ENCODE data around the gene COL4A5. TPM values are rescaled to one million over a fixed set of nuclear protein-coding genes. Genes with fewer than 3 reads are reported as not detected.

Gene COL4A5
- total and polyA plus RNA-seq, 2 of the 8 experiments (the other 6 are each of a cell fraction or from before 2014, with no cell fraction given) = 24.9 to 30.2 TPM

DNA sequence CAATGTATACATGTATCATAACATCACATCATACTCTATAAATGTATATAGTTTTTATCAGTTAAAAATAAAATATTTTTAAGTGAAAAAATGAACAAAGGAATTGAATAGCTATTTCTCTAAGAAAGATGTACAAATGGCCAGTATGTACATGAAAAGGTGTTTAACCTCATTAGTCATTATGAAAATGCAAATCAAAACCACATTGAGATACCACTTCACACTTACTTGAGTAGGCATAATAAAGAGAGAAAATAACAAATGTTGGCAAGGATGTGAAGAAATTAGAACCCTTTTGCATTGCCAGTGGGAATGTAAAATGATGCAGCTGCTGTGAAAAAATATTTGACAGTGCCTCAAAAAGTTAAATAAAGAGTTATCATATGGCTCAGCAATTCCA, 201.2 kb downstream of the COL4A5 start:
- Histone ChIP-seq H4K20me1 (replicated peaks in 1 of 2; ENCODE audit: control insufficient read depth in 1 of 2, insufficient read depth in 2 of 2, low read length in 2 of 2) (no peaks in the 10 kb centered on the region), H2BK120ac (replicated peaks; ENCODE audit: low read depth, low read length) (no peak overlapping the region), H3K4ac (replicated peaks; ENCODE audit: insufficient read length, low read depth, low read length) (no peak overlapping the region), H2AFZ (ENCODE audit: low read length) (no peak overlapping the region), H3K4me3 (ENCODE audit: extremely low read depth in 1 of 4, insufficient read depth in 2 of 4, low read depth in 3 of 4, low read length in 4 of 4) (no peak overlapping the region), H2BK15ac (ENCODE audit: low read length) (no peak overlapping the region), H3K79me2 (ENCODE audit: control insufficient read depth in 1 of 2, insufficient read depth in 2 of 2, low read length in 2 of 2) (no peaks in the 10 kb centered on the region), H4K5ac (ENCODE audit: insufficient read length, low read depth, low read length) (no peak overlapping the region), H3K4me1 (replicated peaks in 1 of 4; ENCODE audit: control insufficient read depth in 3 of 4, insufficient read depth in 4 of 4, low read length in 3 of 4) (no peaks in the 10 kb centered on the region), H3K9ac (replicated peaks in 1 of 4; ENCODE audit: extremely low read depth in 1 of 4, low read depth in 3 of 4, low read length in 3 of 4) (no peak overlapping the region), H3K9me3 (ENCODE audit: insufficient read depth in 2 of 2, low read depth in 1 of 2, low read length in 1 of 2) (0 out of 4 replicates have a peak, but pooled peaks cover 0 to 2% of the 10 kb centered on the region in 2 experiments), H3K23ac (ENCODE audit: insufficient read length) (no peak overlapping the region), H4K91ac (replicated peaks; ENCODE audit: insufficient read length, low read length) (no peak overlapping the region), H2BK20ac (ENCODE audit: low read length) (no peak overlapping the region), H3K36me3 (ENCODE audit: control insufficient read depth in 2 of 4, insufficient read depth in 4 of 4, low read length in 3 of 4) (peaks cover 0 to 7% (median 0%) of the 10 kb centered on the region in 4 experiments; a peak in 3 of 8 replicates), H3K56ac (replicated peaks; ENCODE audit: insufficient read length, low read depth, low read length) (no peak overlapping the region), H4K8ac (ENCODE audit: extremely low read depth, insufficient read depth, low read length) (no peak overlapping the region), H3K14ac (ENCODE audit: insufficient read length) (no peak overlapping the region), H3K27me3 (replicated peaks in 1 of 4; ENCODE audit: control insufficient read depth in 3 of 4, extremely low read depth in 1 of 4, insufficient read depth in 3 of 4, low read length in 3 of 4) (no peaks in the 10 kb centered on the region), H3K23me2 (ENCODE audit: low read depth, low read length) (no peaks in the 10 kb centered on the region), H2AK5ac (ENCODE audit: low read depth, low read length) (no peak overlapping the region), H3K79me1 (ENCODE audit: low read depth, low read length) (no peaks in the 10 kb centered on the region), H2BK5ac (ENCODE audit: low read depth, low read length) (no peak overlapping the region), H3K4me2 (ENCODE audit: insufficient read depth in 1 of 2, low read depth in 2 of 2, low read length in 2 of 2) (no peak overlapping the region), H2BK12ac (ENCODE audit: low read depth, low read length) (no peak overlapping the region), H3K27ac (ENCODE audit: low read depth, low read length) (no peak overlapping the region), H3K18ac (ENCODE audit: extremely low read depth, low read length) (no peak overlapping the region)
- ChIA-PET POLR2A (ENCODE audit: partially characterized antibody) (no interaction called here), CTCF (ENCODE audit: partially characterized antibody) (no interaction called here)
- DNase-seq (ENCODE audit: low read depth in 1 of 2, low spot score in 2 of 2) = no peak
- TF ChIP-seq YY1 (IDR thresholded peaks at IDR 0.05; ENCODE audit: low read depth, low read length) (no peak), CTBP2 (IDR thresholded peaks at IDR 0.05; ENCODE audit: borderline replicate concordance, insufficient read depth, insufficient read length, low read length) (no peak), JUN (IDR thresholded peaks at IDR 0.05; ENCODE audit: low read depth, low read length) (no peak), SRF (IDR thresholded peaks at IDR 0.05; ENCODE audit: low read depth, low read length) (no peak), CREB1 (IDR thresholded peaks at IDR 0.05) (no peak), PHF8 (conservative IDR thresholded peaks at IDR 0.05; ENCODE audit: low read depth, low read length) (no peak), FOSL1 (IDR thresholded peaks at IDR 0.05; ENCODE audit: insufficient read depth, low read depth, low read length) (no peak), CHD2 (IDR thresholded peaks at IDR 0.05; ENCODE audit: low read length) (no peak), EZH2 (IDR thresholded peaks at IDR 0.05; ENCODE audit: low read depth, low read length, severe bottlenecking) (no peak), RNF2 (IDR thresholded peaks at IDR 0.05; ENCODE audit: borderline replicate concordance, low read depth, low read length, missing control alignments, poor library complexity, severe bottlenecking) (no peak)
- TF ChIP-seq, protein P1, sequence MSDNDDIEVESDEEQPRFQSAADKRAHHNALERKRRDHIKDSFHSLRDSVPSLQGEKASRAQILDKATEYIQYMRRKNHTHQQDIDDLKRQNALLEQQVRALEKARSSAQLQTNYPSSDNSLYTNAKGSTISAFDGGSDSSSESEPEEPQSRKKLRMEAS (IDR thresholded peaks at IDR 0.05) = no peak
- TF ChIP-seq, protein P2, sequence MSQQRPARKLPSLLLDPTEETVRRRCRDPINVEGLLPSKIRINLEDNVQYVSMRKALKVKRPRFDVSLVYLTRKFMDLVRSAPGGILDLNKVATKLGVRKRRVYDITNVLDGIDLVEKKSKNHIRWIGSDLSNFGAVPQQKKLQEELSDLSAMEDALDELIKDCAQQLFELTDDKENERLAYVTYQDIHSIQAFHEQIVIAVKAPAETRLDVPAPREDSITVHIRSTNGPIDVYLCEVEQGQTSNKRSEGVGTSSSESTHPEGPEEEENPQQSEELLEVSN (IDR thresholded peaks at IDR 0.05) = no peak
- no peak for FAIRE-seq

All from H1 (cell line).